H1 (cell line): ENCODE measurements around the gene BNIP5. TPM values are rescaled to one million over a fixed set of nuclear protein-coding genes. Genes with fewer than 3 reads are reported as not detected.

Experiments
- CTCF ChIA-PET: fragments of 300-600 bp; sonication (Branson Sonifier 250); formaldehyde crosslinking; loops from one replicate; lab custom pipeline; 2021; ENCODE audit not compliant: partially characterized antibody; lab: Charles Lee
- POLR2A ChIA-PET: fragments of 300-600 bp; sonication (Branson Sonifier 250); formaldehyde crosslinking; loops from one replicate; lab custom pipeline; 2021; ENCODE audit warnings: inconsistent platforms; ENCODE audit not compliant: partially characterized antibody; lab: Charles Lee
- DNase-seq, 2 experiments: peaks; one replicate each; pipeline versions ENCODE4 v3.0.0 to v3.0.0-alpha.2; 2010 to 2022; ENCODE audit warnings: low spot score in 2 of 2, low read depth in 1 of 2, mixed read lengths in 1 of 2
- FAIRE-seq: peaks from 2 replicates; lab custom pipeline; 2011; peaks lifted over from hg19 to GRCh38; lab: Jason Lieb, UNC
- H2AFZ ChIP-seq: 2 replicates; pipeline ENCODE4 v1.8.1; 2012; ENCODE audit warnings: low read length, inconsistent platforms
- H2AK5ac ChIP-seq: 2 replicates; pipeline ENCODE4 v1.6.1; 2013; ENCODE audit warnings: low read depth, low read length
- H2BK120ac ChIP-seq: replicated peaks from 2 replicates; pipeline ENCODE3; 2013; ENCODE audit warnings: low read depth, low read length, inconsistent platforms
- H2BK12ac ChIP-seq: 2 replicates; pipeline ENCODE4 v1.6.1; 2013; ENCODE audit warnings: low read depth, low read length
- H2BK15ac ChIP-seq: 2 replicates; pipeline ENCODE4 v1.6.1; 2013; ENCODE audit warnings: low read length
- H2BK20ac ChIP-seq: 2 replicates; pipeline ENCODE4 v1.6.1; 2013; ENCODE audit warnings: low read length
- H2BK5ac ChIP-seq: 2 replicates; pipeline ENCODE4 v1.6.1; 2013; ENCODE audit warnings: low read depth, low read length
- H3K14ac ChIP-seq: 2 replicates; pipeline ENCODE4 v1.6.1; 2013; ENCODE audit warnings: inconsistent platforms; ENCODE audit not compliant: insufficient read length
- H3K18ac ChIP-seq: 2 replicates; pipeline ENCODE4 v1.6.1; 2013; ENCODE audit warnings: low read length; ENCODE audit errors: extremely low read depth
- H3K23ac ChIP-seq: 2 replicates; pipeline ENCODE4 v1.6.1; 2013; ENCODE audit warnings: inconsistent platforms; ENCODE audit not compliant: insufficient read length
- H3K23me2 ChIP-seq: 2 replicates; pipeline ENCODE4 v1.6.1; 2013; ENCODE audit warnings: low read depth, low read length
- H3K27ac ChIP-seq: 2 replicates; pipeline ENCODE4 v1.6.1; 2011; ENCODE audit warnings: low read depth, low read length, inconsistent platforms
- H3K27me3 ChIP-seq, 4 experiments: replicated peaks in 1 of 4; 1 replicate in 1 of 4; 2 replicates in 3 of 4; pipeline versions ENCODE4 v1.6.1 to v1.8.1; 2011 to 2013; ENCODE audit warnings: low read length in 3 of 4, mild to moderate bottlenecking in 3 of 4, inconsistent platforms in 2 of 4, mixed read lengths in 2 of 4, moderate library complexity in 1 of 4; ENCODE audit not compliant: control insufficient read depth in 3 of 4, insufficient read depth in 3 of 4; ENCODE audit errors: extremely low read depth in 1 of 4
- H3K36me3 ChIP-seq, 4 experiments: 2 replicates each; pipeline versions ENCODE4 v1.6.1 to v1.8.1; 2011 to 2013; ENCODE audit warnings: mild to moderate bottlenecking in 4 of 4, low read length in 3 of 4, moderate library complexity in 2 of 4, control low read depth in 1 of 4, inconsistent platforms in 1 of 4; ENCODE audit not compliant: insufficient read depth in 4 of 4, control insufficient read depth in 2 of 4
- H3K4ac ChIP-seq: replicated peaks from 2 replicates; pipeline ENCODE3; 2013; ENCODE audit warnings: low read length, low read depth, mixed read lengths, inconsistent platforms; ENCODE audit not compliant: insufficient read length
- H3K4me1 ChIP-seq, 4 experiments: replicated peaks in 1 of 4; 1 replicate in 1 of 4; 2 replicates in 3 of 4; pipeline versions ENCODE4 v1.6.1 to v1.8.1; 2011 to 2013; ENCODE audit warnings: low read length in 3 of 4, inconsistent platforms in 2 of 4, mixed read lengths in 1 of 4; ENCODE audit not compliant: insufficient read depth in 4 of 4, control insufficient read depth in 3 of 4
- H3K4me2 ChIP-seq, 2 experiments: 2 replicates each; pipeline versions ENCODE4 v1.6.1 to v1.8.1; 2011 to 2013; ENCODE audit warnings: low read depth in 2 of 2, low read length in 2 of 2, control low read depth in 1 of 2, inconsistent platforms in 1 of 2, mild to moderate bottlenecking in 1 of 2; ENCODE audit not compliant: insufficient read depth in 1 of 2
- H3K4me3 ChIP-seq, 4 experiments: fragments of 200-600, 300-600 bp in 1 of 4; sonication (generic), shearing (Covaris generic), sonication (Bioruptor Twin) in 1 of 4; 2 replicates each; pipeline versions ENCODE4 v1.5.1 to v1.8.1; 2011 to 2016; ENCODE audit warnings: low read length in 4 of 4, low read depth in 3 of 4, control low read depth in 2 of 4, inconsistent platforms in 2 of 4, mild to moderate bottlenecking in 2 of 4, mixed read lengths in 1 of 4, moderate library complexity in 1 of 4; ENCODE audit not compliant: insufficient read depth in 2 of 4; ENCODE audit errors: extremely low read depth in 1 of 4
- H3K56ac ChIP-seq: replicated peaks from 2 replicates; pipeline ENCODE3; 2013; ENCODE audit warnings: low read depth, mild to moderate bottlenecking, mixed read lengths, low read length, inconsistent platforms; ENCODE audit not compliant: insufficient read length
- H3K79me1 ChIP-seq: 2 replicates; pipeline ENCODE4 v1.6.1; 2013; ENCODE audit warnings: low read depth, low read length, control low read depth
- H3K79me2 ChIP-seq, 2 experiments: 2 replicates each; pipeline versions ENCODE4 v1.6.1 to v1.8.1; 2012 to 2013; ENCODE audit warnings: low read length in 2 of 2, mild to moderate bottlenecking in 2 of 2, inconsistent platforms in 1 of 2; ENCODE audit not compliant: insufficient read depth in 2 of 2, control insufficient read depth in 1 of 2
- H3K9ac ChIP-seq, 4 experiments: replicated peaks in 1 of 4; 1 replicate in 1 of 4; 2 replicates in 3 of 4; pipeline versions ENCODE4 v1.6.1 to v1.8.1; 2011 to 2013; ENCODE audit warnings: low read depth in 3 of 4, low read length in 3 of 4, control low read depth in 2 of 4, mild to moderate bottlenecking in 2 of 4, moderate library complexity in 2 of 4, inconsistent platforms in 1 of 4; ENCODE audit errors: extremely low read depth in 1 of 4
- H3K9me3 ChIP-seq, 2 experiments: 2 replicates each; pipeline versions ENCODE4 v1.6.1 to v1.8.1; 2012 to 2013; ENCODE audit warnings: mild to moderate bottlenecking in 2 of 2, moderate library complexity in 2 of 2, control low read depth in 1 of 2, inconsistent platforms in 1 of 2, low read depth in 1 of 2, low read length in 1 of 2, mixed read lengths in 1 of 2; ENCODE audit not compliant: insufficient read depth in 2 of 2
- H4K20me1 ChIP-seq, 2 experiments: replicated peaks in 1 of 2; 2 replicates each; pipeline versions ENCODE3 to v1.8.1; 2011 to 2013; ENCODE audit warnings: inconsistent platforms in 2 of 2, low read length in 2 of 2, mild to moderate bottlenecking in 1 of 2; ENCODE audit not compliant: insufficient read depth in 2 of 2, control insufficient read depth in 1 of 2
- H4K5ac ChIP-seq: 2 replicates; pipeline ENCODE4 v1.6.1; 2013; ENCODE audit warnings: low read length, low read depth, mixed read lengths, inconsistent platforms; ENCODE audit not compliant: insufficient read length
- H4K8ac ChIP-seq: 2 replicates; pipeline ENCODE4 v1.8.0; 2013; ENCODE audit warnings: mild to moderate bottlenecking, moderate library complexity, low read length, inconsistent platforms; ENCODE audit not compliant: insufficient read depth; ENCODE audit errors: extremely low read depth
- H4K91ac ChIP-seq: replicated peaks from 2 replicates; pipeline ENCODE3; 2013; ENCODE audit warnings: low read length, mixed read lengths, inconsistent platforms; ENCODE audit not compliant: insufficient read length
- ASH2L ChIP-seq: fragments of 200-600, 300-600 bp; sonication (generic); IDR thresholded peaks from one replicate; pipeline ENCODE4 v1.7.1; 2017; ENCODE audit warnings: low read length
- BCL11A ChIP-seq, 2 experiments: IDR thresholded peaks; one replicate each; pipeline ENCODE4 v1.6.1; 2011; ENCODE audit warnings: low read depth in 2 of 2, low read length in 2 of 2, mild to moderate bottlenecking in 2 of 2
- CHD2 ChIP-seq: IDR thresholded peaks from 2 replicates; pipeline ENCODE4 v1.6.1; 2012; ENCODE audit warnings: low read length, improper control_type of control experiment
- E2F6 ChIP-seq: IDR thresholded peaks from 2 replicates; pipeline ENCODE4 v1.6.1; 2012; ENCODE audit warnings: inconsistent platforms
- KDM1A ChIP-seq: fragments of 200-600, 300-600 bp; sonication (generic); IDR thresholded peaks from 2 replicates; pipeline ENCODE4 v1.7.1; 2016; ENCODE audit warnings: mild to moderate bottlenecking, low read length, borderline replicate concordance
- MAX ChIP-seq: IDR thresholded peaks from 2 replicates; pipeline ENCODE4 v1.6.1; 2012; ENCODE audit warnings: inconsistent platforms
- RFX5 ChIP-seq: IDR thresholded peaks from 2 replicates; pipeline ENCODE4 v1.6.1; 2011; ENCODE audit warnings: low read depth, low read length, improper control_type of control experiment, borderline replicate concordance
- SP1 ChIP-seq: IDR thresholded peaks from 2 replicates; pipeline ENCODE4 v1.6.1; 2011; ENCODE audit warnings: low read depth, low read length
- TAF1 ChIP-seq: IDR thresholded peaks from 2 replicates; pipeline ENCODE4 v1.6.1; 2011; ENCODE audit warnings: mild to moderate bottlenecking, low read depth, low read length
- WGBS, 2 experiments: shearing (Covaris generic) in 1 of 2; methylation state at CpG; one replicate each; pipeline versions ENCODE4 v1.1.6 to v1.1.7; 2013 to 2015; ENCODE audit warnings: low lambda C conversion rate in 2 of 2, mixed read lengths in 2 of 2, inconsistent platforms in 1 of 2, low coverage in 1 of 2, missing lambda C conversion rate in 1 of 2; ENCODE audit not compliant: insufficient replicate concordance in 2 of 2, insufficient coverage in 1 of 2, insufficient read length in 1 of 2; ENCODE audit errors: extremely low coverage in 1 of 2, missing lambda C conversion rate in 1 of 2; 5-methylcytosine and 5-hydroxymethylcytosine counted together
- polyA plus RNA-seq, 7 experiments: library from polyadenylated mRNA; depleted of rRNA in 3 of 7; stranded (reverse) in 5 of 7; unstranded in 2 of 7; fragments of >200 nt in 5 of 7; fragments of 200-250 nt in 2 of 7; gene quantifications; 1 replicate in 5 of 7; 2 replicates in 1 of 7; 4 replicates in 1 of 7; pipeline versions ENCODE4 v1.2.1 to v1.2.3, GENCODE V29; 2011 to 2013; ENCODE audit warnings: missing spikeins in 2 of 7, mixed read lengths in 2 of 7
- total RNA-seq: library from RNA; stranded (reverse); fragmentation: NEBNext Ultra II Directional; extraction: Animal tissue kit (Norgen Biotek cat#: 25700); gene quantifications from 2 replicates; pipeline ENCODE4 v1.2.1, GENCODE V29; 2021

The BNIP5 gene
- total and polyA plus RNA-seq, 2 of the 8 experiments (the other 6 are each of a cell fraction or from before 2014, with no cell fraction given), result not detected

GRCh38 chr6:36349240-36349639, 12.6 kb upstream of the BNIP5 start:
- H3K27ac ChIP-seq, result no peak overlapping the region
- CTCF ChIA-PET, result interaction anchor here (0.6 to 2.7 kb wide), 4 partner anchors 8 to 49 kb away, joined by 4 to 16 read pairs (median 4); no protein-coding TSS in a partner anchor

More at GRCh38 chr6:36349240-36349639, 12.6 kb upstream of the BNIP5 start:
- Histone ChIP-seq H3K4me3 (no peak overlapping the region), H3K23ac (no peak overlapping the region), H3K79me1 (no peaks in the 10 kb centered on the region), H4K91ac (no peak overlapping the region), H3K14ac (no peak overlapping the region), H4K8ac (no peak overlapping the region), H2AFZ (no peak overlapping the region), H3K56ac (no peak overlapping the region), H3K4ac (no peak overlapping the region), H2BK15ac (no peak overlapping the region), H3K4me1 (no peaks in the 10 kb centered on the region), H3K23me2 (no peaks in the 10 kb centered on the region), H4K5ac (no peak overlapping the region), H3K9me3 (no peaks in the 10 kb centered on the region), H3K9ac (no peak overlapping the region), H2BK5ac (no peak overlapping the region), H2AK5ac (no peak overlapping the region), H3K79me2 (no peaks in the 10 kb centered on the region), H4K20me1 (no peaks in the 10 kb centered on the region), H3K18ac (no peak overlapping the region), H3K36me3 (no peaks in the 10 kb centered on the region), H2BK12ac (no peak overlapping the region), H2BK20ac (no peak overlapping the region)
- 94% methylated on average over 6 of the region's 6 CpGs; no CpG with 5 or more reads in 1 of the 2 experiments for WGBS, 2 experiments
- DNase-seq, result no peak
- FAIRE-seq, result no peak
- POLR2A ChIA-PET, result no interaction called here
- TF ChIP-seq ASH2L, result no peak
- TF ChIP-seq RFX5, result no peak
- TF ChIP-seq BCL11A (IDR thresholded peaks at IDR 0.05; ENCODE audit: low read depth in 2 of 2, low read length in 2 of 2), result no peak
- no peak for TF ChIP-seq KDM1A
- TF ChIP-seq MAX, result no peak
- no peak for TF ChIP-seq SP1
- no peak for TF ChIP-seq E2F6
- no peak for TF ChIP-seq CHD2
- no peak for TF ChIP-seq TAF1
- TF ChIP-seq, all 59 proteins: peak for 0
- Histone ChIP-seq H2BK120ac (no peak overlapping the region), H3K27me3 (no peaks in the 10 kb centered on the region), H3K4me2 (no peak overlapping the region)
